GM19452 (cell line): ENCODE measurements around the gene PLA2G1B.
"Not testable (repeated sequence)": the region's sequence is repeated elsewhere in the genome, so short reads cannot be mapped to it uniquely, and the experiment has no call there.

Experiments used
- ATAC-seq: cut with Tn5 transposase; IDR thresholded peaks from one replicate; pipeline ENCODE4 v1.9.1; 2021; ENCODE audit not compliant: unreplicated experiment

Gene PLA2G1B

GRCh38 chr12:120359128-120359527 is 31.5 kb upstream of the PLA2G1B start:
- no peak for ATAC-seq

DNA sequence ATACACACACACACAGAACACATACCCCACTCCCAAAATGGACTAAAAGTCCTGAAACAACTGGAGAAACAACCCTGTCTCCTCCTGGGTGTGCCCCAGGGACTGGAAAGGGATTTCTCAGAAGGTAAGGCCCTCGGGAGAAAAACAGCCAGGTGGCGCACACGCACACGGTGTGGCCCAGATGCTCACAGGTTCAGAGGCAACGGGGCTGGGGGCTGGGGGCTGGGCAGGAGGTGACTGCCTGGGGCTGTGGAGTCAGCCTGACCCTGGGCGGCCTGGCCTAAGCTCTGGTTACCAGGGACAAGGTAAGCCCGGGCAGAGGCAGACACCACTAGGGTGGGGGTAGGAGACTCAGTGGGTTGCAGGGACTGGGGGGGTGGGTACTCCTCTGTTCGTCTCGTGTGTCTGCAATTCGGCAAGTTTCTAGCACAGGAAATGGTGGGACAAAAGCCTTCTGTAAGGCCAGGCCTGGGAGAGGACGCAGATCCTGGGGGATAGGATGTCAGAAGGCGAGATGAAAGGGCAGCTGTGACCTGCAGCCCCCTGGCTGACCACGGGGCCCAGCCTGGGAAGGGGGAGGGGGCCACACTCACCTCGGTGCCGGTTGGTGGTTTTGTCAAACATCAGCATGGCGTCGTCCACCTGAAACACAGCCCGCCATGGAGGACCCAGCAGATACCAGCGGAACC is 31.0 kb upstream of the PLA2G1B start:
- no peak for ATAC-seq

- no peak for ATAC-seq
Measured at GRCh38 chr12:120357104-120357503, 29.5 kb upstream of the PLA2G1B start.

GRCh38 chr12:120356567-120357030 is 29.0 kb upstream of the PLA2G1B start:
- ATAC-seq = no peak

DNA sequence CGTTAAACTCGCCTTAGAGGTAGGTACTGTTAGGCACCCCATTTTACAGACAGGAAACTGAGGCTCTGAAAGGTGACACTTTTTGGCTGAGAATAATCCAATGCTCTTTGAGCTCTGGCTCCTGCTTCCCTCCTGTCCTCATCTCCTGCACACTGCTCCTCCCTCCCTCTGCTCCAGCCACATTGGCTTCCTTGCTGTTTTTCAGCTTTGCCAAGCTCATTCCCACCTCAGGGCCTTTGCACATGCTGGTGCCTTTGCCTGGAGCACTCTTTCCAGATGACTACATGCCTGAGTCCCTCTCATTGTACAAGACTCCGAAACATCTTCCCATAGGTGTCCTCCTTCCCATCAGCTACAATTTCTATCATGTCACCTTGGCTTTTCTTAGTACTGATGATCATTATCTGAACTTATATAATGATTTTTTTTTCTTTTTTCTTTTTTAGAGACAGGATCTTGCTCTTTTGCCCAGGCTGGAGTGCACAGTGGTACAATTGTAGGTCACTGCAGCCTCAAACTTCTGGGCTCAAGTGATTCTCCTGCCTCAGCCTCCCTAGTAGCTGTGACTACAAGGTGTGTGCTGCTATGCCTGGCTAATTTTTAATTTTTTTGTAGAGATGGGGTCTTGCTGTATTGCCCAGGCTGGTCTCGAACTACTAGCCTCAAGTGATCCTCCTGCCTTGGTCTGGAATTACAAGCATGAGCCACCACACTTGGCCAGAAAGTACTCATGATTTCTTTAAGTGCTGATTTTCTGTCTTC is 26.2 kb upstream of the PLA2G1B start:
- ATAC-seq = no peak

DNA sequence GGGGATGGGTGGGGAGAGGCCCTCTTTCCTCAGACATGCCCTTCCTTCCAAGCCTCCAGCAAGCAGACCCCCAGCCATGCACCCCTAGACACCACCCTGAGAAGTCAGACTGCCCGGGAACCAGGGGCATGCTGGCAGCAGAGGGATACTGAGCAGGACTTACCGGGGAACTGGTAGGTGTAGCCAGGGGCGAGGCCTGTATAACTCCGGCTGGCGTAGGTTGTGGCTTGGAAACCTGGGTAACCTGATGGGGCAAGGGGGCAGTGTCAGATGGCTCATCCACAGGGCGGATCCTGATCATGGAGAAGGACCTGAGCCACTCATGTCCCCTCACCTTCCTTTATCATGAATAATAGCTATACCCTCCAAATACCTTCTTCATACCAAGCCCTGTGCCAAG is 25.6 kb upstream of the PLA2G1B start:
- no peak for ATAC-seq

- ATAC-seq = no peak
Measured at GRCh38 chr12:120352117-120352516, 24.5 kb upstream of the PLA2G1B start.

GRCh38 chr12:120350576-120351350 is 23.2 kb upstream of the PLA2G1B start:
- ATAC-seq = no peak

DNA sequence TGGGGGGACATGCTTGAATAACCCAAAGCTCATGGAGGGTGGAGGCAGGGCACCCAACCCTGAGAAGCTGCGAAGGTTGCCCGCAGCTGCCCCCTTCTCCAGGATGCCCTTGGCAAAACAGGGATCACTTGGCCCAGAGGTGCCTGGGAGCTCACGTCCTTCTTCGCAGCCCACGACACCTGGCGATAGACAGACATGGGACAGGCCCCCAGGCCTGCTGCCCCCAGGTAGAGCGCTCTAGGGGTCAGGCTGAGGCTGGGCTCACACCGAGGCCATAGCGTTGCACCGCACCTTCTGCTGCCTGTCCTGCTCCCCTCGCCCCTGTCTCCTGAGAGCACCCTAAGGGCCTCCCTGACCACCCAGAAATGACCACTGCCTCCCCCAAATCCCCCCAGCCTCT is 20.2 kb upstream of the PLA2G1B start:
- ATAC-seq = no peak

DNA sequence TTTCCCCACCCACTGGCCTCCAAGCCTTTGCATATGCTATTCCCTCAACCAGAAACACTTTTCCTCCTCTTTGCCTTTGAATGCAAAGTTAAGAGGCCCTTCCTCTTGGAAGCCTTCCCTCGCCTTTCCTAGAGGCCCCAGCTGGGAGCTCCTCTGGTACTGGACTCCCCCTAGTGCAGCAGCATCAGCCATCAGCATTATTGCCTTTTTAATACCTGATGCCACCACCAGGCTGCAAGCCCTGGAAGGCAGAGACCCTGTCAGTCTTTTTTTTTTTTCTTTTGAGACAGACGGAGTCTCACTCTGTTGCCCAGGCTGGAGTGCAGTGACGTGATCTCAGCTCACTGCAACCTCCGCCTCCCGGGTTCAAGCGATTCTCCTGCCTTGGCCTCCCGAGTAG is 19.1 kb upstream of the PLA2G1B start:
- ATAC-seq = no peak

GRCh38 chr12:120346031-120346430 is 18.5 kb upstream of the PLA2G1B start:
- ATAC-seq = no peak

DNA sequence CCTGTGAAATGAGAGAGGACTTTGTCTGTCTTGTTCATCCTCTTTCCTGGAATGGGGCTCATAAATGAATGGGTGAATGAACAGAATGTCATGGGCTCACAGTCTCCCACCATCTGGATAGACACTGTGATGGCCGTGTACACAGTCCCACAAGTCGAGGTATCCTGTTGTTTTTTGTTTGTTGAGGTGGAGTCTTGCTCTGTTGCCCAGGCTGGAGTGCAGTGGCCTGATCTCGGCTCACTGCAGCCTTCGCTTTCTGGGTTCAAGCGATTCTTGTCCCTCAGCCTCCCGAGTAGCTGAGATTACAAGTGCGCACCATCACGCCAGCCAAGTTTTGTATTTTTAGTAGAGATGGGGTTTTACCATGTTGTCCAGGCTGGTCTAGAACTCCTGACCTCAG is 16.1 kb upstream of the PLA2G1B start:
- ATAC-seq = no peak

GRCh38 chr12:120343039-120343537 is 15.5 kb upstream of the PLA2G1B start:
- no peak for ATAC-seq

DNA sequence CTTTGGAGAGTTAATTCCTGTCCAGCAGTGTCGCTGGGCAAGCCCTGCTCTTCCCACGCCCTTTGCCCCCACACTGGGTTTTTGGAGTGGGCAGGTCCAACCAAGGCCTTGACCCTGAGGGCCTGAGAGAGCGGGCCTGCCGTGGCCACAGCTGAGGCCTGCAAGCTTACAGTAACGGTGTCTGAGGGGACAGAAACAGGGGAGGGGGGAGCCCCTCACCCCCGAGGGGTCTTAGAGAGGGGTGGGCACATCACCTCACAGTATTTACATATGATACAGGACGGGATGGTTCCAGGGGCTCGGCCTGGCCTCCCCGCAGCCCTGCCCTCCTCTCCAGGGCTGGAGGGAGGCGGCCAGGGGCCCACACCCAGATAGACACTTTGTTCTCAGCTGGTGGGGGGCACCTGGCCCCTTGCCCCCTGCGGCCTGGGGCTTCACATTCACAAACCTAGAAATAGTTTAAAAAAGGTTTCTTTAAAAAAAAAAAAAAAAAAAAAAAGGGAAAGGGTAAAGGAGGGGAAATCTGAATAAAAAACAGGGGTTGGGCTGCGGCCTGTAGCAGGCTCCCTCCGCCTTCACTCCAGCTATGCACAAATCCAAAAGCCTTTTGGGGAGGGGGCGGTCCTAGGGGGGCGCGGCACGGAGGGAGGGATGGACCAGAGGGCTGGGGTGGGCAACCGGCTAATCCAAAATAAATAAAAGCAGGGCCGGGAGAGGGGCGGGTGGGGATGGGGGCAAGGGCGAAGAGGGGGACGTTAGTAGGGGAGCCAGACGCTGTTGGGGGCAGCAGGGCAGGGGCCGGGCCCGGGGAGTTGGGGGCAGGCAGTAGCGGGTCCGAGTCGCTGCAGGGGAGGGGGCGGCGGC is 14.8 kb upstream of the PLA2G1B start:
- ATAC-seq = no peak

DNA sequence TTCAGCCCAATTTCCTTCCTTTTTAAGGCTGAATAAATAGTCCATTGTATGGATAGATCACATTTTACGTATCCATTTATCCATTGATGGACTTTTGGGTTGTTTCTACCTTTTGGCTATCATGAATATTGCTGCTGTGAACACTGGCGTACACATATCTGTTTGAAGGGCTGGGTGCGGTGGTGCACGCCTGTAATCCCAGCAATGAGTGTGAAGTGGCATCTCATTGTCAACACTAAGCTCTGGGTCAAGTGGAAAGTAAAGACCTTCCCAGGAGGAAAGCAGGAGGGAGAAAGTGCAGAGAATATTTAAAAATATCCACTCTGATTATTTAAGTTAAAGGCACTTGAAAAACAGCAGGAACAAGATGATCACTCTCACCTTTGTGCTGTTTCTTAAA is 11.7 kb upstream of the PLA2G1B start:
- no peak for ATAC-seq

DNA sequence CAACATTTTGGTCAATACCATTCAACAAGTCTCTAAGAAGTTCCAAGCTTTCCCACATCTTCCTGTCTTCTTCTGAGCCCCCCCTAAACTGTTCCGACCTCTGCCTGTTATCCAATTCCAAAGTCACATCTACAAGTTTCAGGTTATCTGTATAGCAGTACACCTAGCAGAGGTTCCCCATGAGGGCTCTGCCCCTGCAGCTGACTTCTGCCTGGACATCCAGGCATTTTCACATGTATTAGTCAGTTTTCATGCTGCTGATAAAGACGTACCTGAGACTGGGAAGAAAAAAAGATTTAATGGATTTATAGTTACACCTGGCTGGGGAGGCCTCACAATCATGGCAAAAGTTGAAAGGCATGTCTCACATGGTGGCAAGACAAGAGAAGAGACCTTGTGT is 10.2 kb upstream of the PLA2G1B start:
- ATAC-seq = no peak

DNA sequence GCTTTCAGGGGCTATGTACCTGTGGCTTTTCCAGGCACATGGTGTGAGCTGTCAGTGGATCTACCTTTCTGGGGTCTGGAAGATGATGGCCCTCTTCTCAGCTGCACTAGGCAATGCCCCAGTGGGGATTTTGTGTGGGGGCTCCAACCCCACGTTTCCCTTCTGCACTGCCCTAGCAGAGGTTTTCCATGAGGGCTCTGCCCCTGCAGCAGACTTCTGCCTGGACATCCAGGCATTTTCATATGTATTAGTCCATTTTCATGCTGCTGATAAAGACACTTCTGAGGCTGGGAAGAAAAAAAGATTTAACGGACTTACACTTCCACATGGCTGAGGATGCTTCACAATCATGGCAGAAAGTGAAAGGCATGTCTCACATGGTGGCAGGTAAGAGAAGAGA is 8.8 kb upstream of the PLA2G1B start:
- not testable (repeated sequence) for ATAC-seq

DNA sequence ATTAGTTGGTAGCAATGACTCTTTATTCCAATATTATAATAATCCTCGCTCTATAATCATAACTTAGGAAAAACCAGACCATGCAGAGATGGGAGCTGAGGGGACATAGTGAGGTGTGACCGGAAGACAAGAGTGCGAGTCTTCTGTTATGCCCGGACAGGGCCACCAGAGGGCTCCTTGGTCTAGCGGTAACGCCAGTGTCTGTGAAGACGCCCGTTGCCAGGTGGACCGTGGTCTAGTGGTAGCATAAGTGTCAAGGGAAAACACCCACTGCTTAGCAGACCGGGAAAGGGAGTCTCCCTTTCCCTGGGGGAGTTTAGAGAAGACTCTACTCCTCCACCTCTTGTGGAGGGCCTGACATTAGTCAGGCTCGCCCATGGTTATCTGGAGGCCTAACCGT is 7.9 kb upstream of the PLA2G1B start:
- not testable (repeated sequence) for ATAC-seq

DNA sequence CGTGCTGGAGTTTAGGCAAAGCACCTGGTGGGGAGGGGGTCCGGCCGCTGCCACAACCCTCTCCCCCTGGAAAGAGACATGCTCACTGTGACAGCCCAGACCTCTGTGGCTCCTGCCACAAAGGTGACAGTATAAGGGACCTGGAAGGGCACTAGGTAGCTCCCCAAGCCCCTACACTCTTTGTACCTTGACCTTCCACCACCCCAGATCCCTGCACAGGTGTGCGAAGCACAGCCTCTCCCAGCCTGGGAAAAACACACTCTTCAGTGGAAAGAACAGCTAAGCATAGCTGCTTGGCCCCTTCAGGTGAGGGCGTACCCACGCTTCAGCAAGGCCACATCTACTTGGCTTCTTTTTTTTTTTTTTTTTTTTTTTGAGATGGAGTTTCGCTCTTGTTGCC is 4.9 kb upstream of the PLA2G1B start:
- ATAC-seq = no peak

DNA sequence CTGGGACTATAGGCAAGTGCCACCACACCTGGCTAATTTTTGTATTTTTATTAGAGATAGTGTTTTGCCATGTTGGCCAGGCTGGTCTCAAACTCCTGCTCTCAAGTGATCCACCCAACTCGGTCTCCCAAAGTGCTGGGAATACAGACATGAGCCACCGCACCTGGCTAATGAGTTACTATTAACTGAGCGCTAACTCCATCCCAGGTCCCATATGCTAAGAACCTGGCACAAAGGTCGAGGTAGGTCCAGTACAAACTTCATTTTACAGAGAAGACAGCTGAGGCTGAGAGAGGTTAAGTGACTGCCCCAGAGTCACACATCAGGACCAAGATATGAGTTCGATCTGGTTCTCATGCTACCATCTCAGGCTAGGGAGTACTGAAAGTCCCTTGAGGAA is 4.5 kb upstream of the PLA2G1B start:
- ATAC-seq = no peak

GRCh38 chr12:120331390-120331789 is 3.8 kb upstream of the PLA2G1B start:
- no peak for ATAC-seq
